ENCODE measurements around the gene CENPP.

Gene CENPP

GRCh38 chr9:92647671-92648473, 322.1 kb downstream of the CENPP start:
- no peak for TF ChIP-seq CTCF (conservative IDR thresholded peaks at IDR 0.05; ENCODE audit: low read depth, low read length)
- no peak overlapping the region for H3K4me3 ChIP-seq (ENCODE audit: low read depth, low read length)
- DNase-seq (ENCODE audit: low read depth) = no peak

- DNase-seq (ENCODE audit: low read depth) = no peak
- no peak overlapping the region for H3K4me3 ChIP-seq (ENCODE audit: low read depth, low read length)
- no peak for TF ChIP-seq CTCF (conservative IDR thresholded peaks at IDR 0.05; ENCODE audit: low read depth, low read length)
Measured at GRCh38 chr9:92648474-92648971, 322.8 kb downstream of the CENPP start.

- no peak for DNase-seq (ENCODE audit: low read depth)
- no peak overlapping the region for H3K4me3 ChIP-seq (ENCODE audit: low read depth, low read length)
- no peak for TF ChIP-seq CTCF (conservative IDR thresholded peaks at IDR 0.05; ENCODE audit: low read depth, low read length)
Measured at GRCh38 chr9:92649007-92649406, 323.3 kb downstream of the CENPP start.

GRCh38 chr9:92650296-92650695, 324.5 kb downstream of the CENPP start:
- DNase-seq (ENCODE audit: low read depth) = no peak

GRCh38 chr9:92650839-92651621, 325.3 kb downstream of the CENPP start:
- H3K4me3 ChIP-seq (ENCODE audit: low read depth, low read length) = no peak overlapping the region
- no peak for TF ChIP-seq CTCF (conservative IDR thresholded peaks at IDR 0.05; ENCODE audit: low read depth, low read length)
- DNase-seq (ENCODE audit: low read depth) = peak; percentile 90

More at GRCh38 chr9:92650296-92650695, 324.5 kb downstream of the CENPP start:
- H3K4me3 ChIP-seq (ENCODE audit: low read depth, low read length) = no peak overlapping the region
- no peak for TF ChIP-seq CTCF (conservative IDR thresholded peaks at IDR 0.05; ENCODE audit: low read depth, low read length)

GRCh38 chr9:92652461-92652860, 326.7 kb downstream of the CENPP start:
- peak; percentile 54 for DNase-seq (ENCODE audit: low read depth)
- no peak for TF ChIP-seq CTCF (conservative IDR thresholded peaks at IDR 0.05; ENCODE audit: low read depth, low read length)
- H3K4me3 ChIP-seq (ENCODE audit: low read depth, low read length) = no peak overlapping the region
